Fibroblast of pulmonary artery (primary cell): ENCODE measurements around the gene ASB2.

Source experiments
- DNase-seq: peaks from one replicate; pipeline ENCODE4 v3.0.0-alpha.2; 2010; ENCODE audit warnings: low read depth
- H3K4me3 ChIP-seq: replicated peaks from 2 replicates; pipeline ENCODE4 v1.5.1; 2011; ENCODE audit warnings: low read depth, mild to moderate bottlenecking, control low read depth, low read length, moderate library complexity
- TF ChIP-seq, protein P1 (sequence below): IDR thresholded peaks from 2 replicates; pipeline ENCODE4 v1.5.1; 2011; ENCODE audit warnings: mild to moderate bottlenecking, control low read depth, low read length, inconsistent platforms; ENCODE audit errors: missing control alignments

The ASB2 gene

DNA sequence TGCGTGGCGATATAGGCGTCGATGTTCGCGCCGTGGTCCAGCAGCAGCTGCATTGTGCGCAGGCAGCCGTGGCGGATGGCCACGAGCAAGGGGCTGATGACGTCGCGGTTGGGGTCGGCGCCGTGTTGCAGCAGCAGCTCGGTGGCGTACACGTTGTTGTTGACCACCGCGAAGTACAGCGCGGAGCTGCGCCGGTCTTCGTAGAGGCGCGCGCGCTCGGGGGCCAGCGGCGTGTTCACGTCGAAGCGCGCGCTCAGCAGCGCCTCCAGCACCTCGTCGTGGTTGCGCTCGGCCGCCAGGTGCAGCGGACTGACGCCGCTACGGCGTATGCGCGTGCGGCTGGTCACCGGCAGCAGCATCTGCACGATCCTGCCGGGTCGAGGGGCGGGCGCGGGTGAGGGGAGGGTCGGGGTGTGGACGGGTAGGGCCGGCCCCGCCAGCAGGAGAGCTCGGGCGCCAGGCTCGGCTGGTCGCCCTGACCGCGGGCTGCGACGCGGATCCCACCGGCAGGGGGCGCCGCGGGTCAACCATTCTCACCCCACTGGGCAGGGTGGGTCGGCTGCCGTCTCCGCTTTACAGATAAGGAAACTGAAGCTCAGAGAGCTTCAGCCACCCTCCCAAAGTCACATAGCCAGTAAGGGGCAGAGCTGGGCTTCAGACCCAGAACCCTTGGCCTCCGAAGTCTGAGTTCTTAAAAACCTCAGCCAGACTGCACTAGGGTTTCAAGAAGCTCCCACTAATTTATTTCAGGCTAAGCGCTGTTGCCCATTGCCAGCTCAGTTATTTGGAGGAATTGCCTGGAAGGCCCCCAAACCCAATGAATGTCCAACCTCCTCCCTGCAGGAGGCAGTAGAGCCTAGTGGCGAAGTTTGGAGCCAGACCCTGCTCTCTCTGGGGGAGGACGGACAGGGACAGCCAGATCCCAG is 36.8 kb downstream of the ASB2 start:
- no peak overlapping the region for H3K4me3 ChIP-seq
- TF ChIP-seq, protein P1, sequence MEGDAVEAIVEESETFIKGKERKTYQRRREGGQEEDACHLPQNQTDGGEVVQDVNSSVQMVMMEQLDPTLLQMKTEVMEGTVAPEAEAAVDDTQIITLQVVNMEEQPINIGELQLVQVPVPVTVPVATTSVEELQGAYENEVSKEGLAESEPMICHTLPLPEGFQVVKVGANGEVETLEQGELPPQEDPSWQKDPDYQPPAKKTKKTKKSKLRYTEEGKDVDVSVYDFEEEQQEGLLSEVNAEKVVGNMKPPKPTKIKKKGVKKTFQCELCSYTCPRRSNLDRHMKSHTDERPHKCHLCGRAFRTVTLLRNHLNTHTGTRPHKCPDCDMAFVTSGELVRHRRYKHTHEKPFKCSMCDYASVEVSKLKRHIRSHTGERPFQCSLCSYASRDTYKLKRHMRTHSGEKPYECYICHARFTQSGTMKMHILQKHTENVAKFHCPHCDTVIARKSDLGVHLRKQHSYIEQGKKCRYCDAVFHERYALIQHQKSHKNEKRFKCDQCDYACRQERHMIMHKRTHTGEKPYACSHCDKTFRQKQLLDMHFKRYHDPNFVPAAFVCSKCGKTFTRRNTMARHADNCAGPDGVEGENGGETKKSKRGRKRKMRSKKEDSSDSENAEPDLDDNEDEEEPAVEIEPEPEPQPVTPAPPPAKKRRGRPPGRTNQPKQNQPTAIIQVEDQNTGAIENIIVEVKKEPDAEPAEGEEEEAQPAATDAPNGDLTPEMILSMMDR = peak; percentile 42
- DNase-seq = peak; percentile 68

DNA sequence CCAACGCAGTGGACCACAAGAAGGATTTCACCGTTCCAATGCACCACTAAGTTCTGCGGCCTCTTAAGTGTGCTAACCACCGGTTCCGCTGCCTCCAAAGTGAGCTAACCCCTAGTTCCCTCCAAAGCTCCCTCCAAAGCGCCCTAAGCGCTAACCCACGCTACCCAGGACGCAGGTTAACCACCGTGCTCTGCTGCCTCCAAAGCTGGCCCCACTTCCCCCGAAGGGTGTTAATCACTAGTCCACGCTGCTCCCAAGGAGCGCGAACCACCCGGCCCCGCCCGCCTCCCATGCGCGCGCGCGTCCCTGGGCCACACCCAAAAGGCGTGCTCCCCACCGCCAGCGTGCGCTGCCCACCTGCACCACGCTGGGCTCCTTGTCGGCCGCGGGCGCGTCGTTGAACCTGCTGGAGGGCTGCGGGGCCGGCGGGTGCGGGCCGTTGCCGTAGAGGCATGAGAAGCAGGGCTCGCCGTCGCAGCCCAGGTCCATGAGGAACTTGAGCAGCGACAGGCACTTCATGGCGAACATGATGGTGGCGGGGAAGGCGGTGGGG is 37.5 kb downstream of the ASB2 start:
- TF ChIP-seq, protein P1 = no peak
- no peak overlapping the region for H3K4me3 ChIP-seq
- no peak for DNase-seq

DNA sequence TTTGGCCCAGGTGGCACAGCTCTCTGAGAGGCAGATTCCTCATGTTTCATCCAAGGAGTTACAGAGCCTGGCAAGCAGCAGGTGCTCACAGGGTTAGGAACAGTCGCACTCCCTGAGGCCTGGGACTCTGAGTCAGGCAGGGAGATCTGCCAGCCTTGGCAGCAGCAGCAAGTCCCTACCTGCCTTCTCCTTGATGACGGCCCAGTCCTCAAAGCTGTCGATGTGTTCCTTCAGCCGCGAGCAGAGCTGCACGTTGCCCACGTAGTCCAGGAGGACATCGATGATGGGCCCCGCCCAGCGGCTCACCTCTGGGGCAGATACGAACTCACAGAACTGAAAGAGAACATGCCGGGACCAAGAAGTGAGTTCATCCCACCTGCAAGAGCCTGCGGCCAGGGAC is 38.9 kb downstream of the ASB2 start:
- H3K4me3 ChIP-seq = no peak overlapping the region
- DNase-seq = no peak
- TF ChIP-seq, protein P1 = no peak

DNA sequence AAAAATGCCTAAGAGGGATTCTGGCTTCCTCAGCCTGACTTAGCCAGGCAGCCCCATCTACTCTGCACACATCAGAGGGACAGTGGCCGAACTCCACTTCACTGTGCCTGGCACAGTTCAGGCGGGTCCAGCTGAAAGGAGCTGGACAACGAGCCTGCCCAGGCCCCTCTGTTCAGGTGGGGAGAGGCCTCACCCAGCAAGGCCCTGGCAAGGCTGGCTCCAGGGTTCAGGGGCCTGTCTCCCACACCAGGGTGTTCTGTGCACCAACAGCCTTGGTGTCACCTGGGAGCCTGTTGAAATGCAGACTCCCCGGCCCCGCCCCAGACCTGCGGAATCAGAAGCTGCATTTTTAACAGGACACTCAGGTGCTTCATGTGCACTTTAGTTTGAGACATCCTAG is 39.4 kb downstream of the ASB2 start:
- no peak for DNase-seq
- H3K4me3 ChIP-seq = no peak overlapping the region
- TF ChIP-seq, protein P1 = no peak

DNA sequence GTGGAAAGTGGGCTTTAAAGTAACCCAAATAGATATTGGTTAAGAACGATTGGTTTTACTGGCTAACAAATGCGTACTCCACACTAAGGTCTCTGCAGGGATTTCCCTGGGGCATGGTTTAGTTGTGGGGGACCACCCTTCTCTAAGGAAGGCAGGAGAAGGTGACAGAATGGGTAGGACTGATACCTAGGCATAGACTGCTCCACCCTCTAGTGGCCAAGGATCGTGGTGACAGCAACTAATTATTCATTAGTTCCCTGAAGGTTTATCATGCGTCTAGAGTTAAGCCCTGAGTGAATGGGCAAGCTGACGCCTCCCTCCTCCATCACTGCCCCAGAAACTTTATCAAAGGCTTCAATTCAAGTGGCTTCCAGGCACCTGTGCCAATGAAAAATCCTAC is 40.1 kb downstream of the ASB2 start:
- no peak for DNase-seq
- TF ChIP-seq, protein P1 = peak; percentile 44
- no peak overlapping the region for H3K4me3 ChIP-seq

DNA sequence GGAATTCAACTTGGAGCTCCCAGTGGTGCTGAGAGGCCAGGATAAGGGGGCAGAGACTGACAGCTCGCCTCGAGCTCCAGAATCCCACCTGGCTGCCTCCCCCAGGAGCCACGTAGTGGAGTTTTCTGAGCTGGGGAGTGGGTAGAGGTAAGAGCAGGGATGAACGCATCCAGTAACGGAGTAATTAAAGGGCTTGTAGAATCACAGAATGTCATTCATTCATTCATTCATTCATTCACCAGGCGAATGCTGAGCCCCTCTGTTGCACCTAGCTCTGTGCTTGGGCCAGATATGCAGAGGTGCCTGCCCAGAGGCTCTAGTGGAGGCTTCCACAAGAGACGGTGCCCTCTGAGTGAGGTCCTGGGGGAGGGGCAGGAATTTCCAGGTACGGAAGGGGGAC is 41.2 kb downstream of the ASB2 start:
- TF ChIP-seq, protein P1 = no peak
- no peak for DNase-seq
- H3K4me3 ChIP-seq = no peak overlapping the region
